ENCODE results near the gene LYRM9.
"Not testable (repeated sequence)": the region's sequence is repeated elsewhere in the genome, so short reads cannot be mapped to it uniquely, and the experiment has no call there.

Gene LYRM9

GRCh38 chr17:27854163-27854562 is 39.0 kb downstream of the LYRM9 start:
- no peak for DNase-seq (ENCODE audit: low read depth, low spot score)
- ChIA-PET CTCF (interaction anchor here (1.5 to 1.7 kb wide), 2 partner anchors 10 to 26 kb away, joined by 3 to 4 read pairs; no protein-coding TSS in a partner anchor), POLR2A (no interaction called here)
- H3K4me3 ChIP-seq (ENCODE audit: low read depth, low read length) = no peak overlapping the region
- TF ChIP-seq CTCF (IDR thresholded peaks at IDR 0.05; ENCODE audit: insufficient read depth, low read length, missing control alignments) = no peak

- no peak for DNase-seq (ENCODE audit: low read depth, low spot score)
- ChIA-PET POLR2A (no interaction called here), CTCF (interaction anchor here (1.4 to 1.5 kb wide), 2 partner anchors 9 to 48 kb away, joined by 3 read pairs; no protein-coding TSS in a partner anchor)
- no peak for TF ChIP-seq CTCF (IDR thresholded peaks at IDR 0.05; ENCODE audit: insufficient read depth, low read length, missing control alignments)
- H3K4me3 ChIP-seq (ENCODE audit: low read depth, low read length) = no peak overlapping the region
Observed at GRCh38 chr17:27853091-27853490, 40.1 kb downstream of the LYRM9 start.

DNA sequence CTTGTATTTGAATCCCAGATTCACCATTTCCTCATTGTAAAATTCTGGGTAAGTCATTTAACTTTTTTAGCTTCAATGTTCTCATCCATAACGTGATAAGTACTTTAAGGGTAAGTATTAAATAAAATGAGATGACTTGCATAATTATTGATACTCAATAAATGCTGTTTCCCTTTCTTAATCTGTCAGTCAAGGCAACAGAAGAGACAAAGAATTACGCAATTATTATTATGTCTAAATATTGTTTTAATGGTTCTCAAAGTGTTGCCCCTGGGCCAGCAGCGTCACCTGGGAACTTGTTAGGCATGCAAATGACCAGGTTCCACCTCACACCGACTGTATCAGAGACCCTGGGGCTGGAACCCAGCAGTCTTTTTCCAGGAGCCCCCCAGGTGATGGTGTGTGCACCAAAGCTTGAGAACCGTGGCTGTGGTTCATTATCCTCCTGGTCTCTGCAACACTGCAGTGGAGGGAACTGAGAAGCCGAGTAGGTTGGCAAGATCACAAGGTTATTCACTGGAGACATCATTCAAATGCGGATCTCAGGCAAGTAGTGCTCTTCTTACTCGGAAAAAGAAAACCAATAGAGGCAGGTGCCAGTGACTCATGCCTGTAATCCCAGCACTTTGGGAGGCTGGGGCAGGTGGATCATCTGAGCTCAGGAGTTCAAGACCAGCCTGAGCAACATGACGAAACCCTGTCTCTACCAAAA is 43.5 kb downstream of the LYRM9 start:
- ChIA-PET CTCF (interaction anchor here (0.9 kb wide), 1 partner anchor 44 kb away, joined by 4 read pairs; the partner anchor contains the start of gene LYRM9), POLR2A (no interaction called here)
- no peak for DNase-seq (ENCODE audit: low read depth, low spot score)
- no peak overlapping the region for H3K4me3 ChIP-seq (ENCODE audit: low read depth, low read length)
- no peak for TF ChIP-seq CTCF (IDR thresholded peaks at IDR 0.05; ENCODE audit: insufficient read depth, low read length, missing control alignments)

GRCh38 chr17:27848931-27849330 is 44.2 kb downstream of the LYRM9 start:
- no peak overlapping the region for H3K4me3 ChIP-seq (ENCODE audit: low read depth, low read length)
- ChIA-PET CTCF (interaction anchor here (0.9 kb wide), 1 partner anchor 45 kb away, joined by 4 read pairs; the partner anchor contains the start of gene LYRM9), POLR2A (no interaction called here)
- no peak for DNase-seq (ENCODE audit: low read depth, low spot score)
- no peak for TF ChIP-seq CTCF (IDR thresholded peaks at IDR 0.05; ENCODE audit: insufficient read depth, low read length, missing control alignments)

- CTCF ChIA-PET; H3K4me3 ChIP-seq (ENCODE audit: low read depth, low read length); DNase-seq (ENCODE audit: low read depth, low spot score); POLR2A ChIA-PET: not testable (repeated sequence)
Observed at GRCh38 chr17:27846808-27847307, 46.3 kb downstream of the LYRM9 start.

GRCh38 chr17:27846042-27846655 is 47.0 kb downstream of the LYRM9 start:
- H3K4me3 ChIP-seq (ENCODE audit: low read depth, low read length) = no peak overlapping the region
- DNase-seq (ENCODE audit: low read depth, low spot score) = no peak
- ChIA-PET CTCF (no interaction called here), POLR2A (no interaction called here)
- no peak for TF ChIP-seq CTCF (IDR thresholded peaks at IDR 0.05; ENCODE audit: insufficient read depth, low read length, missing control alignments)

Measured in AG04449 (cell line).